NK-92 (cell line): ENCODE measurements around the gene PLEKHD1.
"Not testable (repeated sequence)": the region's sequence is repeated elsewhere in the genome, so short reads cannot be mapped to it uniquely, and the experiment has no call there.

Experiments
- DNase-seq: peaks from one replicate; lab custom pipeline; 2025; ENCODE audit not compliant: unreplicated experiment; lab: John Stamatoyannopoulos, UW

PLEKHD1 gene

GRCh38 chr14:69484444-69485314 lies at the start of gene PLEKHD1:
PLEKHD1 (plus strand) TSS chr14:69484728; CDS start chr14:69484966, 238 bp downstream.
- no peak for DNase-seq

- DNase-seq: no peak
These were observed 44.8 kb upstream of the PLEKHD1 start for GRCh38 chr14:69439521-69440270.

GRCh38 chr14:69441948-69442347 lies 42.6 kb upstream of the PLEKHD1 start:
- no peak for DNase-seq

- no peak for DNase-seq
These were observed 41.2 kb upstream of the PLEKHD1 start for GRCh38 chr14:69443296-69443805.

- DNase-seq: no peak
These were observed 35.3 kb upstream of the PLEKHD1 start for GRCh38 chr14:69449216-69449615.

- DNase-seq: no peak
These were observed 32.6 kb upstream of the PLEKHD1 start for GRCh38 chr14:69451941-69452340.

- DNase-seq: no peak
These were observed 26.2 kb upstream of the PLEKHD1 start for GRCh38 chr14:69458350-69458749.

GRCh38 chr14:69459122-69459521 lies 25.4 kb upstream of the PLEKHD1 start:
- no peak for DNase-seq

- no peak for DNase-seq
These were observed 24.3 kb upstream of the PLEKHD1 start for GRCh38 chr14:69460093-69460701.

- no peak for DNase-seq
These were observed 20.1 kb upstream of the PLEKHD1 start for GRCh38 chr14:69464379-69464778.

GRCh38 chr14:69464829-69465228 lies 19.7 kb upstream of the PLEKHD1 start:
- DNase-seq: no peak

- DNase-seq: no peak
These were observed 15.6 kb upstream of the PLEKHD1 start for GRCh38 chr14:69468949-69469348.

GRCh38 chr14:69471436-69471835 lies 13.1 kb upstream of the PLEKHD1 start:
- no peak for DNase-seq

- DNase-seq: no peak
These were observed 12.6 kb upstream of the PLEKHD1 start for GRCh38 chr14:69471916-69472315.

GRCh38 chr14:69473260-69473659 lies 11.3 kb upstream of the PLEKHD1 start:
- no peak for DNase-seq

GRCh38 chr14:69473946-69474345 lies 10.6 kb upstream of the PLEKHD1 start:
- DNase-seq: no peak

- DNase-seq: no peak
These were observed 9.2 kb upstream of the PLEKHD1 start for GRCh38 chr14:69475194-69475818.

GRCh38 chr14:69476824-69477450 lies 7.6 kb upstream of the PLEKHD1 start:
- DNase-seq: not testable (repeated sequence)

GRCh38 chr14:69478055-69478454 lies 6.5 kb upstream of the PLEKHD1 start:
- not testable (repeated sequence) for DNase-seq

GRCh38 chr14:69479696-69480095 lies 4.8 kb upstream of the PLEKHD1 start:
- no peak for DNase-seq

- DNase-seq: no peak
These were observed 4.4 kb upstream of the PLEKHD1 start for GRCh38 chr14:69480136-69480535.
